Type B pancreatic cell (in vitro differentiated cells): ENCODE measurements around the gene FERMT1. TPM values are rescaled to one million over a fixed set of nuclear protein-coding genes. Genes with fewer than 3 reads are reported as not detected.

Source experiments
- DNase-seq: peaks from one replicate; pipeline ENCODE4 v3.0.0; 2021; ENCODE audit warnings: mixed read lengths; ENCODE audit not compliant: unreplicated experiment; ENCODE audit errors: extremely low spot score
- H3K27ac Mint-ChIP-seq: 2 replicates; pipeline ENCODE4 v1.8.0; 2021; ENCODE audit warnings: mild to moderate bottlenecking, mixed read lengths
- H3K27me3 Mint-ChIP-seq: 2 replicates; pipeline ENCODE4 v1.8.0; 2021; ENCODE audit warnings: mixed read lengths
- H3K36me3 Mint-ChIP-seq: 2 replicates; pipeline ENCODE4 v1.8.0; 2021; ENCODE audit warnings: mixed read lengths
- H3K4me1 Mint-ChIP-seq: one replicate; pipeline ENCODE4 v1.8.0; 2021; ENCODE audit warnings: mixed read lengths; ENCODE audit not compliant: unreplicated experiment
- H3K4me3 Mint-ChIP-seq: 2 replicates; pipeline ENCODE4 v1.8.0; 2021; ENCODE audit warnings: mild to moderate bottlenecking, mixed read lengths
- H3K9me3 Mint-ChIP-seq: 2 replicates; pipeline ENCODE4 v1.8.0; 2021; ENCODE audit warnings: mixed read lengths
- CTCF ChIP-seq: fragments of 200-600 bp; sonication (generic); conservative IDR thresholded peaks from 2 replicates; pipeline ENCODE4 v1.5.0; 2021; ENCODE audit warnings: antibody characterized with exemption, mild to moderate bottlenecking
- total RNA-seq: library from RNA; stranded (reverse); gene quantifications from 2 replicates; pipeline ENCODE4 v1.2.1, GENCODE V29; 2021; ENCODE audit warnings: low replicate concordance

The FERMT1 gene
- total RNA-seq, 1 donor from 2014 or later = 7.1 TPM

- H3K4me1 Mint-ChIP-seq = no peaks in the 10 kb centered on the region
- no peaks in the 10 kb centered on the region for H3K36me3 Mint-ChIP-seq
- H3K27me3 Mint-ChIP-seq = peaks cover 18% of the 10 kb centered on the region
- no peak for DNase-seq
- no peak overlapping the region for H3K4me3 Mint-ChIP-seq
- H3K9me3 Mint-ChIP-seq = peaks cover 14% of the 10 kb centered on the region
- no peak for TF ChIP-seq CTCF
- no peak overlapping the region for H3K27ac Mint-ChIP-seq
Measured at GRCh38 chr20:6160736-6161135, 37.9 kb upstream of the FERMT1 start.

GRCh38 chr20:6157345-6157744 lies 34.5 kb upstream of the FERMT1 start:
- Mint-ChIP-seq H3K27ac (no peak overlapping the region), H3K36me3 (no peaks in the 10 kb centered on the region), H3K4me1 (no peaks in the 10 kb centered on the region), H3K27me3 (peaks cover 20% of the 10 kb centered on the region), H3K4me3 (no peak overlapping the region), H3K9me3 (peaks cover 18% of the 10 kb centered on the region)
- peak; percentile 17 for TF ChIP-seq CTCF
- no peak for DNase-seq

- peaks cover 23% of the 10 kb centered on the region for H3K9me3 Mint-ChIP-seq
- H3K36me3 Mint-ChIP-seq = no peaks in the 10 kb centered on the region
- H3K27me3 Mint-ChIP-seq = peaks cover 16% of the 10 kb centered on the region
- H3K27ac Mint-ChIP-seq = no peak overlapping the region
- no peaks in the 10 kb centered on the region for H3K4me1 Mint-ChIP-seq
- H3K4me3 Mint-ChIP-seq = no peak overlapping the region
- no peak for DNase-seq
- TF ChIP-seq CTCF = no peak
Measured at GRCh38 chr20:6152777-6153176, 29.9 kb upstream of the FERMT1 start.

- no peak for TF ChIP-seq CTCF
- Mint-ChIP-seq H3K9me3 (peaks cover 6% of the 10 kb centered on the region), H3K27me3 (peaks cover 10% of the 10 kb centered on the region), H3K36me3 (no peaks in the 10 kb centered on the region), H3K4me3 (no peak overlapping the region), H3K4me1 (no peaks in the 10 kb centered on the region), H3K27ac (no peak overlapping the region)
- no peak for DNase-seq
Measured at GRCh38 chr20:6148073-6148472, 25.2 kb upstream of the FERMT1 start.

- H3K4me3 Mint-ChIP-seq = no peak overlapping the region
- DNase-seq = no peak
- H3K4me1 Mint-ChIP-seq = peaks cover 4% of the 10 kb centered on the region
Measured at GRCh38 chr20:6142348-6142993, 19.6 kb upstream of the FERMT1 start.

More at GRCh38 chr20:6142348-6142993, 19.6 kb upstream of the FERMT1 start:
- no peaks in the 10 kb centered on the region for H3K36me3 Mint-ChIP-seq
- no peak overlapping the region for H3K27ac Mint-ChIP-seq
- H3K9me3 Mint-ChIP-seq = no peaks in the 10 kb centered on the region
- TF ChIP-seq CTCF = peak; percentile 92
- peaks cover 19% of the 10 kb centered on the region for H3K27me3 Mint-ChIP-seq
